NCI-H748 treated with DMSO at 0.1 percent for 48 hours (cell line): ENCODE data around the gene APP.

Experiments used
- DNase-seq: peaks from one replicate; lab custom pipeline; 2025; lab: John Stamatoyannopoulos, UW

APP gene

DNA sequence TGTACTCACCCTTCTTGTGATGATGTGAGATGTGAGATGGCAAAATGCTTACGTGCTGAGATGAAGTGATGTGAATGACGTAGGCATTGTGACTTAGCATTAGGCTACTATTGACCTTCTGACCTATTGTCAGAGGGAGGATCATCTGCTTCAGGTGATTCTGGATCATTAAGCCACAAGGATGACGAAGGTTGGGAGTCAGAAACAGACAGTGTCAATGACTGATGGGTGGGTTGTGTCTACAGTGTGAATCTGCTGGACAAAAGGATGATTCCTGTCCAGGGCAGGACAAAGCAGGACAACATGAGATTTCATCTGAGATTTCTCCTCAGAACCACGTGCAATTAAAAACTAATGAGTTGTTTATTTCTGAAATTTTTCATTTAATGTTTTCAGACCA, 306.8 kb downstream of the APP start:
- DNase-seq = no peak

DNA sequence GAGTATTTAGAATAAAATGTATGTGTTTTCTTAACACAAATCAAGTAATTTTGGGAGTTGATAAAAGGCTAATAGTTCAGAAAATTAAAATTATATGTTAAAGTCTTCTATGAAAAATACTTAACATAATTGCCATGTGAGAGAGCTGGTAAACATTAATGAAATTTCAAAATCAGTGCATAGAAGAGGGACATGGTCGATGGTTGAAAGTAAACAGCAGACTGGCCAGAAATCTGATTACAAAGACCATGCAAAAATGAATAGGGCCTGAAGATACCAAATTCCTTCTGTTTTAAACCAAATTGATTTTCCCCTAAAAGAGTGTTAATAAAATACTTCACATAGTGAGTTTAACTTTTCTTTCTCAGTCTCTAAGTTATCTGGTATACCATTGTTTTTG, 307.5 kb downstream of the APP start:
- DNase-seq = no peak

DNA sequence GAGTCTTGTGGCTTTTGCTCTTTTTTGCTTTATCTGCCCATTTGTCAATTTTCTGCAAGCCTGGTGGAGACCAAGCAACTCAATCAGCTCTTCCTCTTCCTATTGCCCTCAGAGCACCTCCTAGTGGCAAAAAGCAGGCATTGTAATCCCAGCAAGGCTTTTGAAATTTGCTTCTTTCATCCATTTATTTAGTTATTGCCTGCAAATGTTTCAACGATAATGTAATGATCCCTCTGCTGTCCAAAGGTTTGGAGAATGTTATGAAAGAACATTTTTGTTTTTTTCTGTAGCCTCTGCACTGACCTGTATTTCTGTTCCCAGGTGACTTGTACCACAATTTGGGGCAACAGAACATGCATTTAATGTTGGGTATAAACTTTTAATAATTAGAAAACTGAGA, 308.0 kb downstream of the APP start:
- DNase-seq = no peak

GRCh38 chr21:25862112-25862511, 308.5 kb downstream of the APP start:
- DNase-seq = no peak

- DNase-seq = no peak
These were observed 311.2 kb downstream of the APP start for GRCh38 chr21:25859235-25859929.

- no peak for DNase-seq
These were observed 312.2 kb downstream of the APP start for GRCh38 chr21:25858325-25858724.

DNA sequence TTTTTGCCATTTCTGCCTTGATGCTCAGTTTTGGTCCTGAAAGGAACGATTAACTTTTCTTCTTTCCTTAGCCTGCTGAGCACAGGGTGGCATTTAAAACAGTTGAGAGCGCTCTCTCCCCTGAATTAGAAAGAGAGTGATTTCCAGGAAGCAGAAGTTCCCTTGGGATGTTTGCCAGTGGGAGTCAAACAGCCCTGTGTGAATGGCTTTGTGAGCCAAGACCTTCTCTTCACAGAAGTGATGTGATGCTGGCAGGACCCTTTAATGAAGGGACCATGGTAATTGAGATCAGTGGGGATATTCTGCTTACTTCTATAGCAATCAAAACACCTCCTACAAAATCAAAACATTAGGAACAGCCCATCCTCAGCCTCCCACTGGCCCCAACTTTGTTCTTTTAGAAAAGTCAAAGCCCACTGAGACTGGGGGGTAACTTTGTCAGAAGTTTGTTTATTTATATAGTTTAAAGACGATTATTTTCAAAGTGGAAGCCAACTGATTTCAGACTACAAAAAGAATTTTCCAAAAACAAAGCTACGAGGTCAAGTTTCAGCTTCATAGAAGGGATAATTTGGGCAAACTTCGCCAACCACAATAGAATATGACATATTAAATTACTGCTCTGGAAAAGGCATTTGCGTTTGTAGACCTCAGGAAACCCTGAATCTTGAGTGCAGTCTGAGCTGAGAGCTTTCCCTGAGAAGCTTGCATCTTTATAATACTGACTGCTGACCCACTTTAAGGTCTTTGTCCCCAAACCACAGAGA, 313.1 kb downstream of the APP start:
- no peak for DNase-seq

- no peak for DNase-seq
These were observed 315.0 kb downstream of the APP start for GRCh38 chr21:25855576-25855975.

DNA sequence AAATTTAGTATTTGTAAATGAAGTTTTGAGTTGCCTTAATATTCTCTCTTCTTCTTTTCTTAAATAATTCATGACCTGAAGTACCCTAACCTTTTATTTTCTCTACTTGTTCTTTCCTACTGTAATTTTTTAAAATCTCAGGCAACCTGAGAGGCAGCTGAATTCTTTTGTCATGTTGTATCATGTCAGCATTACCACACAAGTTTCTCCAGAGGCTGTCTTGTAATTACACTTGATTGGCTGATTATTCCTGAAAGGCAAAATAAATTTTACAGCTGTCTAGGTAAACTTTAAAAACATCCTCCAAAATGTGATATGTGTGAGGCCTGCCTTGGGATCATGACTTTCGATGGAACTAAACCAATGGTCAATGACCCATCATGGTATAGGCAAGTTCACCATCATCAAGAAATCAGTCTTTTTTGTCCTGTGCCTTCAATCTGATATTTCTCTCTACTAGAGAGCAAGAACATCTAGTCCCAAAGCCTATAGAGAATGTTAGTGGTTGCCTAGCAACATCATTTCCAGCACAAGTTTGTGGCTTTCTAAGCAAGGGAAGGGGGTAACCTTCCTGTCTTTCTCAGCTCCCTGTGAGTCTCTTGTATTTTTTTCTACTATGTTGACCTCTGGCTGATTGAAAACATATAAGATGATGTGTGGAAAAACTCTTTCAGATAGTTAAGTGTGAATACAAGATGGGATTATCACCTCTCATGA, 320.3 kb downstream of the APP start:
- DNase-seq = no peak

DNA sequence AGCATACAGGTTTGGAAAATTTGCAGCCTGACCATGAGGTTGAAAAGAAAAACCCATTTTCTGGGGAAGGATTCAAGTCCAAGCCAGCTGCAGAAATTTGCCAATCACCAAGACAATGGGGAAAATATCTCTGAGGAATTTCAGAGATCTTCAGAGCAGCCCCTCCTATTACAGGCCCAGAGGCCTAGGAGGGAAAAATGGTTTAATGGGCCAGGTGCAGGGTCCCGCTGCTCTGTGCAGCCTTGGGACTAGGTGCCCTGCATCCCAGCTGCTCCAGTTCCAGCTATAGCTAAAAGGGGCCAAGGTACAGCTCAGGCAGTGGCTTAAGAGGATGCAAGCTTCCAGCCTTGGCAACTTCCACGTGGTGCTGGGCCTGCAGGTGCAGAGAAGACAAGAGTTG, 322.3 kb downstream of the APP start:
- DNase-seq = no peak

DNA sequence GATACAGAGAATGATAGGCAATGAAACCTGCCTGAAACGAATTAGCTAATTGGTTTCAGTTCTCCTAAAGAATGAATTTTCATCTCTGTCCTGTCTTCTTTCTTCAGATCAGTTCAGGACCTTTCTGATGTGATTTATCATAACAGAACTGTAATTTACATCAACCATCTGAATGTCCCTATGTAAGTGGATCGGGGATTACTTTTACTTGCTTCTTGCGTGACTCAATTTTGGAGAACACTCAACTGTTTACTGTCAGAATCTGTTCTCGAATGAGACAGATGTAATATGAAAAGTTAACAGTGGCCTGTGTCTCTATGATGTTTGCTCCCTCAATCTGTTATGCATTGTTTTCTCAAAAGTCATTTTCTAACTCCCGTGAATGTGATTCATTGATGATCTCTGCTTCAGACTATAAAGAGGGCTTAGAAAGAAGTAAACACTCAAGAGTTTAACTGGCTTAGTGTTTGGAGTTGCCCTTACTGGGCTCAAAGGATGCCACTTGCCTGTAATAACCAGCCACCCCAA, 324.8 kb downstream of the APP start:
- DNase-seq = no peak

DNA sequence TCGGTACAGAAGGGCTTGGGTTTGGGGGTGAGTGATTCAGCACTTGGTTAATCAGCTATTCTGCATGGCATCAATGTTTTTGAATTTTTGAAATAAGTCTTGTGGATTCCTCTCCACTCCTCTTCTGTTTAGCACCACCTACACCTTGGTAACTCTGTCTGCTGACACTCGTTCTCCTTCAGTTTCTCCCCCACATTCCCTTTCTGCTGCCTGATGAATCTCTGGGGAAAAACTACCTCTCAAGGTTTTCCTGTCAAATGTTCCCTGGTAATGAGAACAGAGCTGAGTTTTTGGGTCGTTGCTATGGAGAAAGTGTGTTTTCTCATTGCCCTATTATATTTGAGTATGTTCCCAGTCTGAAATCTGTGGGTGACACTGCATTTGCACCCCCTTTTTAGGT, 327.6 kb downstream of the APP start:
- DNase-seq = no peak

- DNase-seq = no peak
These were observed 331.8 kb downstream of the APP start for GRCh38 chr21:25838809-25839208.

DNA sequence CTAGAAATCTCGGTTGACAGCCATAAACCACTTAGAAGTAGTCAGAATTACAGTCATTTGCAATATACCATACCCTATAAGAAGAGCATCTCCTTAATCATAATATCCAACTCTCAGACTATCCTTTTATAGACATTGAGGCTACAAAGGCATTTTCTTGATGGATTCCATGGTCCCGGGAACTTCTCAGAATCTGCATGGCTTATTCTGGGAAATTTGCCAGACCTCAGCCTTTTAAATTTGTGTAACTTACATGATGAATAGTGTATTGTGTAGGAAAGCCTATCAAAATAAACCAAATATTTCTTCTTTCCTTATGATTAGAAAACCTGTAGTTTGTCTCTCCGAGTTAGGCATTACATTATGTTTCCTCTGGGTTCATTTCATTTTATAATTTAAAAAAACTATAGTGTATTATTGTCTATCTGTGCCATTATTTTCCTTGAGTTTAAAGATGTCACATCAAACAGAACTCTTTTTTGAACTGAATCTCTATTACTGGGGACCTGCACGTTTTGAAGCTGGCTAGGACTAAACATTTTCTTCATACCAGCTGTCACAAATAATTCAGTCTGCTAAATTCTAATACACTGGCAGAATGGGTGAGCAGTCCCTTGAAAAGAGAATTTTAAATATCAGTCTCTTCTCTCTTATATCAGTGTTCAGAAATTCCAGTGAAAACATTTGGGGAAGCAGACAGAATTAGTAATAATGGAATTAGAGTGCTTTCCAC, 332.9 kb downstream of the APP start:
- DNase-seq = no peak

DNA sequence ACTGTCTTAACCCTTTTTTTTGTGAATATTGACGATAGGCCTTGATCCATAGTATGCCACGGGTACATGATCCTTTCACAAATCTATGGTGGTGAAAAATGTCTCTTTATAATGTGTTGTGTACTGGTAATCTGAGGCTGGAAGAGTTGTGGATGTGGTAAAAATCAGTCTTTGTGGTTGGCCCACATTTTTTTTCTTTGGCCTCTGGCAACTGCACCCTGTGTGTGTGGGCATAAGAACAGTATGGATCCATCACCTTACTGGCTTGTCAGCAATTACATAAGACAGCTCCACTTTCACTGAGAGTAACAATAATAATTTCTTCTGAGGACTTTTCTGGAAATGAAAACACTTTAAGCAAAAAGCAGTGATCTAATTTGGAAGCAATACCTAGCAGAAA, 334.2 kb downstream of the APP start:
- DNase-seq = no peak

DNA sequence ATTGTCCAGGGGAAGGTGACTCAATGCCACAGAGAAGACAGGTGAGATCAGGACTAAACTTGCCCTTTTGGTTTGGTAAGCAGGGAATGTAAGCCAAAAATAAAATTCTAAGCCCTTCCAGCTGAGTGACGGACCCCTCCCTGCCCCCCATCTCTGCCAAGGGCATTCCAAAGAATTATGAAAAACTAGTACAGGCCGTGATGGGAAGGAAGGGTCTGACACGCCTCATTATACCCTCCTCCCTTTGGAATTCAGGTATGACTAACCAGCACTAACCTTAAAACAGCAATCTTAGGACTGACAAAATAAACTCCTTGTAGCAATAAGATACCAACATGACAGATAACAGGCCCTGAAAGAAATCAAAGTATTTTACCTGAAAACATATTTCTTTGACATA, 336.2 kb downstream of the APP start:
- no peak for DNase-seq

GRCh38 chr21:25831300-25831960, 339.1 kb downstream of the APP start:
- DNase-seq = no peak
